Measurements from ENCODE around the gene P3R3URF.
A peak's percentile ranks its signal among the peaks of the same experiment; 100 is the strongest.

Gene P3R3URF

DNA sequence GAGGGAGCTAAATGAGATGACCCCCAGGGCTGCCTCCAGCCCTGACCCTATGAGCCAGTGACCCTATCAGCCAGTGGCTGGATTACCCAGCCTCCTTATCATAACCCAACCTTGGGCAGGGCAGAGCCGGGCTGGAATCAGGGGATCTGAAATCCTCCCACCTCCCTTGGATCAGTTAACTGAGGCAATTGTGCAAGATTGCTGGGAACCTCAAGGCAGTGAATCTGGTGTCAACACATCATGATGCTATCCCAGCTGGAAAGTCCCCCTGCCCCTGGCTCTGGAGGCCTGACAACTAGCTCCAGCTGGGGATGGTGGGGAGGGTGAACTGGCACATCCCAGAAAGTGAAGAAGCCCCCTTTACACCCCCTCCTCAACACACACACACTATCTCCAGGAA is 7.8 kb downstream of the P3R3URF start:
- no peak for DNase-seq (ENCODE audit: low read depth in 1 of 2, low spot score in 1 of 2)
- H3K27ac ChIP-seq (replicated peaks) = no peak overlapping the region
- peaks cover 3% of the 10 kb centered on the region for H3K27me3 ChIP-seq (ENCODE audit: insufficient read depth, poor library complexity, severe bottlenecking)
- TF ChIP-seq CTCF (IDR thresholded peaks at IDR 0.05; ENCODE audit: insufficient read depth, low read length) (no peak), GABPA (IDR thresholded peaks at IDR 0.05; ENCODE audit: low read depth) (no peak), SPI1 (IDR thresholded peaks at IDR 0.05; ENCODE audit: borderline replicate concordance, low read depth) (no peak)
- H3K4me3 ChIP-seq (replicated peaks; ENCODE audit: insufficient read depth, low read length) = no peak overlapping the region

DNA sequence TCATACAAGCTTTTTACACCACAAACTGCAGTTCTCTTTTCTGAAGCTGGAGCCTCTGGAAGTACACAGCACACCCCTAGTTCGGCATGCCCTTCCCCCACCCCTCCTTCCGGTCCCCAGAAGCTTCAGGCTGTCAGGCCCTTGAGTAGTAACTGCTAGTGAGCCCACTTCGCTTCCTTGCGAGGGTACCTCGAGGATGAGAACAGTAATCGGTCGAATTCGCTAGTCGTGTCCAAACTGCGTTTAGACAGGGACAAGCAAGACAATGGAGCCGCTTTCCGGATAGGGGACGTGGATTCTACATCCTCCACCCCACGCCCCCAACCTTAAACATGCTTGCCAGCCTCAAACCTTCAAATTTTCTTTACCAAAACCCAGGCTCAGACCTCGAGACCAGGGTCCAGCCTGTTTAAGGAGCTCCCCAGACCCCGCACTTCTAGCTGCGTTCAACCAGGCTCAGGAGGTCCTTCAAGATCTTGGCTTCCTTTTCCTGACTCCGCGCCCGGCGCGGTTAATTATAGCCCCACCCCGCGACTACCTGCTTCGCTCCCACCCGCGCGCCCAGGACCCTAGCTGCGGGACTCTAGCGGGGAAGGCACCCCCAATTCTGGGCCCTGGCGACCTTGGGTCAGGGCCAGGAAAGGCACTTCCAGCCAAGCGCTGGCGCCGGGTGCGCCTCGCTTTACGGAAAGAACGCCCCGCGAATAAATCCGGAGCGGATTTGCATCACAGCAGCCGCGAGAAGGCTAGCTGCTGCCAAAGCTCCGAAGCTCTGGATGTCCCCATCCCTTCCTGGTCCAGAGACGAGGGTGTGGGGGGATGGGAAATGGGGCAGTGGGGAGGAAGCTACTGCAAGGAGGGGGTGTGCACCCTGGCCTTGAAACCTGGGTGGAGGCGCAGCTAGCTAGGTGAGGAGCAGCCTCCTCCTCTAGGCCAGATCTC is 9.5 kb downstream of the P3R3URF start:
- Histone ChIP-seq H3K27ac (replicated peaks) (no peak overlapping the region), H3K27me3 (ENCODE audit: insufficient read depth, poor library complexity, severe bottlenecking) (peaks cover 3% of the 10 kb centered on the region), H3K4me3 (replicated peaks; ENCODE audit: insufficient read depth, low read length) (peak overlapping the region; percentile 52)
- peak in 1 of 2 experiments; percentile 39 for DNase-seq (ENCODE audit: low read depth in 1 of 2, low spot score in 1 of 2)
- TF ChIP-seq GABPA (IDR thresholded peaks at IDR 0.05; ENCODE audit: low read depth) = no peak
- peak; percentile 49; the same call in 1 of the 2 replicates for TF ChIP-seq SPI1 (IDR thresholded peaks at IDR 0.05; ENCODE audit: borderline replicate concordance, low read depth)
- no peak for TF ChIP-seq POLR2AphosphoS5 (IDR thresholded peaks at IDR 0.05; ENCODE audit: low read depth)
- no peak for TF ChIP-seq CTCF (IDR thresholded peaks at IDR 0.05; ENCODE audit: insufficient read depth, low read length)
- TF ChIP-seq REST (IDR thresholded peaks at IDR 0.05; ENCODE audit: insufficient replicate concordance, low read depth) = no peak

DNA sequence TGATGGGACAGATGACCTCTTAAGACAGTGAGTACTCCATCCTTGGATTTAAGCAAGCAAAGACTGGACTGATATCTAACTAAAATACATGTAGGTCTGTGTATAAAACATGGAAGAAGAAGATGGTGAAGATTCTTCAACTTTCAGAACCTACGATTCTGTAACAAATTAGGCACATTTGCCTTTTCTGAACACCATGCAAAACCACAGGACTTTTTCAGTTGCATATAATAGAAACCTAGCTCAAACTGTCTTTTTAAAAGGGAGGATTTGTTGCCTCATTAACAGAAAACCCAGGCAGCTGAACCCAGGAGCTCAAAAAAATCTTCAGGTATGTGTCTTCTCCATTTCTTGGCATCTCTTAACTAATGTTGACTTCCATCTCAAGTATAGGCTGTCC is 16.1 kb downstream of the P3R3URF start:
- no peak overlapping the region for H3K27ac ChIP-seq (replicated peaks)
- H3K4me3 ChIP-seq (replicated peaks; ENCODE audit: insufficient read depth, low read length) = no peak overlapping the region
- DNase-seq (ENCODE audit: low read depth in 1 of 2, low spot score in 1 of 2) = no peak
- no peaks in the 10 kb centered on the region for H3K27me3 ChIP-seq (ENCODE audit: insufficient read depth, poor library complexity, severe bottlenecking)
- TF ChIP-seq SPI1 (IDR thresholded peaks at IDR 0.05; ENCODE audit: borderline replicate concordance, low read depth) (no peak), GABPA (IDR thresholded peaks at IDR 0.05; ENCODE audit: low read depth) (no peak), POLR2AphosphoS5 (IDR thresholded peaks at IDR 0.05; ENCODE audit: low read depth) (no peak)

DNA sequence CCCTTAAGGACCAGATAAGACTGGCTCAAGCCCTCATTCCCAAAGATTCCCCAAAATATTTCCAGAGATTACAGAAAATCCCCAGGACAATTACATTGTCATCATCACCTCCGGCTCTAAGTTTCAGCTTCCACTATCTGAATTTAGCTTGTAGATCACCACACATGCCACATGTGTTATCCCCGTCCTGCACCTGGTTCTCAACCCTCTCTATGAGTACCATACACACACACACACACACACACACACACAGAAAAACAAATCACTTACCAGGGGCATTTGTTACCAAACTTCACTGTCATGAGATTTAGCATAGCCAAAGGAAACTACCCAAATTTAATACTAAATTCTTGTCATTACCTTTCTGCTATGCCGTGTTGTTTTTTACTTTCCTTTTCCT is 16.8 kb downstream of the P3R3URF start:
- no peak overlapping the region for H3K27ac ChIP-seq (replicated peaks)
- no peaks in the 10 kb centered on the region for H3K27me3 ChIP-seq (ENCODE audit: insufficient read depth, poor library complexity, severe bottlenecking)
- no peak for DNase-seq (ENCODE audit: low read depth in 1 of 2, low spot score in 1 of 2)
- TF ChIP-seq POLR2AphosphoS5 (IDR thresholded peaks at IDR 0.05; ENCODE audit: low read depth) = no peak
- TF ChIP-seq SPI1 (IDR thresholded peaks at IDR 0.05; ENCODE audit: borderline replicate concordance, low read depth) = no peak
- no peak for TF ChIP-seq REST (IDR thresholded peaks at IDR 0.05; ENCODE audit: insufficient replicate concordance, low read depth)
- TF ChIP-seq CTCF (IDR thresholded peaks at IDR 0.05; ENCODE audit: insufficient read depth, low read length) = no peak
- TF ChIP-seq GABPA (IDR thresholded peaks at IDR 0.05; ENCODE audit: low read depth) = no peak
- H3K4me3 ChIP-seq (replicated peaks; ENCODE audit: insufficient read depth, low read length) = no peak overlapping the region

Data from HL-60 (cell line).